ENCODE measurements around the gene MPI.

MPI gene

DNA sequence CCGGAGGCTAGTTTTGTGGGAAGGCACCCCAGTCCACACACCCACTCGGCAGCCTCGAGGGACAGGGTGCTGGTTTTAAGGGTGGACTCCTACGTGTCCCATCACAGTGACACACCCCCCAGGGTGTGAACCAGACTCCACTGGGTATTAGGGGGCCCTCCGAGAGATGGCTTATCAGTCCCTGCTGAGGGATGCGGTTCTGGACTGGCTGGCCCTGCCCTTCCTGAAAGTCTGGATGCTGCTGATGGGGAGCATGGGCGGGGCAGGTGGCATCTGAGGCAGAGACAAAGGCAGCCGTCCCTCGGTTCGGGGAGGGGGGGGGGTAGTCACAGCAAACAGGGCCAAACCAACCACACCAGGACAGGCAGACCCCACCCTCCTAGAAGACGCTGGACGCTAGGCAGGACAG lies 45.9 kb upstream of the MPI start:
- peaks cover 29% of the 10 kb centered on the region for H3K4me1 Mint-ChIP-seq
- no peaks in the 10 kb centered on the region for H3K27me3 Mint-ChIP-seq (ENCODE audit: low read depth)
- peaks cover 29% of the 10 kb centered on the region for H3K36me3 Mint-ChIP-seq (ENCODE audit: low read depth)
- H3K9me3 Mint-ChIP-seq: no peaks in the 10 kb centered on the region
- TF ChIP-seq, protein P1, sequence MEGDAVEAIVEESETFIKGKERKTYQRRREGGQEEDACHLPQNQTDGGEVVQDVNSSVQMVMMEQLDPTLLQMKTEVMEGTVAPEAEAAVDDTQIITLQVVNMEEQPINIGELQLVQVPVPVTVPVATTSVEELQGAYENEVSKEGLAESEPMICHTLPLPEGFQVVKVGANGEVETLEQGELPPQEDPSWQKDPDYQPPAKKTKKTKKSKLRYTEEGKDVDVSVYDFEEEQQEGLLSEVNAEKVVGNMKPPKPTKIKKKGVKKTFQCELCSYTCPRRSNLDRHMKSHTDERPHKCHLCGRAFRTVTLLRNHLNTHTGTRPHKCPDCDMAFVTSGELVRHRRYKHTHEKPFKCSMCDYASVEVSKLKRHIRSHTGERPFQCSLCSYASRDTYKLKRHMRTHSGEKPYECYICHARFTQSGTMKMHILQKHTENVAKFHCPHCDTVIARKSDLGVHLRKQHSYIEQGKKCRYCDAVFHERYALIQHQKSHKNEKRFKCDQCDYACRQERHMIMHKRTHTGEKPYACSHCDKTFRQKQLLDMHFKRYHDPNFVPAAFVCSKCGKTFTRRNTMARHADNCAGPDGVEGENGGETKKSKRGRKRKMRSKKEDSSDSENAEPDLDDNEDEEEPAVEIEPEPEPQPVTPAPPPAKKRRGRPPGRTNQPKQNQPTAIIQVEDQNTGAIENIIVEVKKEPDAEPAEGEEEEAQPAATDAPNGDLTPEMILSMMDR (IDR thresholded peaks at IDR 0.05; ENCODE audit: unreplicated experiment in 3 of 3): no peak
- peak overlapping the region; percentile 91 to 98 (median 94) for H3K27ac Mint-ChIP-seq
- peak overlapping the region; percentile 82 to 93 (median 92) for H3K4me3 Mint-ChIP-seq

- H3K4me1 Mint-ChIP-seq: peaks cover 29% of the 10 kb centered on the region
- no peaks in the 10 kb centered on the region for H3K27me3 Mint-ChIP-seq (ENCODE audit: low read depth)
- peak overlapping the region in 2 of 3 experiments; percentile 14 to 19 for H3K4me3 Mint-ChIP-seq
- peaks cover 29% of the 10 kb centered on the region for H3K36me3 Mint-ChIP-seq (ENCODE audit: low read depth)
- no peaks in the 10 kb centered on the region for H3K9me3 Mint-ChIP-seq
- TF ChIP-seq, protein P1 (IDR thresholded peaks at IDR 0.05; ENCODE audit: unreplicated experiment in 3 of 3): no peak
- peak overlapping the region; percentile 13 to 94 (median 44) for H3K27ac Mint-ChIP-seq
Observed at GRCh38 chr15:74844319-74845207, 45.3 kb upstream of the MPI start.

- peaks cover 32% of the 10 kb centered on the region for H3K36me3 Mint-ChIP-seq (ENCODE audit: low read depth)
- no peaks in the 10 kb centered on the region for H3K9me3 Mint-ChIP-seq
- H3K27me3 Mint-ChIP-seq (ENCODE audit: low read depth): no peaks in the 10 kb centered on the region
- TF ChIP-seq, protein P1 (IDR thresholded peaks at IDR 0.05; ENCODE audit: unreplicated experiment in 3 of 3): no peak
- no peak overlapping the region for H3K27ac Mint-ChIP-seq
- no peak overlapping the region for H3K4me3 Mint-ChIP-seq
- peaks cover 29% of the 10 kb centered on the region for H3K4me1 Mint-ChIP-seq
Observed at GRCh38 chr15:74845208-74845568, 44.7 kb upstream of the MPI start.

DNA sequence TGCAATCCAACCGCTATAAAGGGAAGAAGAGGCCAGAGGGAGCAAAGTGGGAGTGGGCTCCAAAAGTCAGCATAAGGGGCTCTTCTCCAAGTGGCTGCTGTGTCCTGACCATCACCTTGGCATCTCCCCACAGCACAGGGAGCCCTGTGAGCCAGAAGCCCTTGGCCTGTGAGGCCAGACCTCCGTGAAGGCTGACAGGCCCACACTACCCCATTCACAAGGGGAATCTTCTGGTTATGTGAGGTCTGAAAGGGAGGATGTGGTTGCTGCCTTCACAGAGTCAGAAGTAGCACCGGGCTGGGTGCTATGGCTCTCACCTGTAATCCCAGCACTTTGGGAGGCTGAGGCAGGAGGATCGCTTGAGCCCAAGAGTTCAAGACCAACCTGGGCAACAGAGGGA lies 44.3 kb upstream of the MPI start:
- Mint-ChIP-seq H3K27ac (no peak overlapping the region), H3K36me3 (ENCODE audit: low read depth) (peaks cover 32% of the 10 kb centered on the region), H3K27me3 (ENCODE audit: low read depth) (no peaks in the 10 kb centered on the region), H3K4me1 (peaks cover 29% of the 10 kb centered on the region), H3K4me3 (no peak overlapping the region), H3K9me3 (no peaks in the 10 kb centered on the region)
- TF ChIP-seq, protein P1 (IDR thresholded peaks at IDR 0.05; ENCODE audit: unreplicated experiment in 3 of 3): no peak

GRCh38 chr15:74847432-74847831 lies 42.4 kb upstream of the MPI start:
- H3K4me1 Mint-ChIP-seq: peaks cover 20% of the 10 kb centered on the region
- no peak overlapping the region for H3K4me3 Mint-ChIP-seq
- no peaks in the 10 kb centered on the region for H3K9me3 Mint-ChIP-seq
- H3K36me3 Mint-ChIP-seq (ENCODE audit: low read depth): peaks cover 37% of the 10 kb centered on the region
- peak overlapping the region; percentile 31 to 80 (median 53) for H3K27ac Mint-ChIP-seq
- TF ChIP-seq, protein P1 (IDR thresholded peaks at IDR 0.05; ENCODE audit: unreplicated experiment in 3 of 3): no peak
- H3K27me3 Mint-ChIP-seq (ENCODE audit: low read depth): no peaks in the 10 kb centered on the region

- Mint-ChIP-seq H3K36me3 (ENCODE audit: low read depth) (peaks cover 37% of the 10 kb centered on the region), H3K27me3 (ENCODE audit: low read depth) (no peaks in the 10 kb centered on the region), H3K4me1 (peaks cover 4% of the 10 kb centered on the region), H3K27ac (no peak overlapping the region), H3K4me3 (no peak overlapping the region), H3K9me3 (no peaks in the 10 kb centered on the region)
- TF ChIP-seq, protein P1 (IDR thresholded peaks at IDR 0.05; ENCODE audit: unreplicated experiment in 3 of 3): no peak
Observed at GRCh38 chr15:74850393-74850792, 39.4 kb upstream of the MPI start.

All from nephron (organoid).